Superior temporal gyrus (tissue), 1 donor: ENCODE data around the gene XDH.

Experiments
- DNase-seq: peaks from one replicate; pipeline ENCODE4 v3.0.0-alpha.2; 2016; ENCODE audit errors: extremely low spot score

XDH gene

DNA sequence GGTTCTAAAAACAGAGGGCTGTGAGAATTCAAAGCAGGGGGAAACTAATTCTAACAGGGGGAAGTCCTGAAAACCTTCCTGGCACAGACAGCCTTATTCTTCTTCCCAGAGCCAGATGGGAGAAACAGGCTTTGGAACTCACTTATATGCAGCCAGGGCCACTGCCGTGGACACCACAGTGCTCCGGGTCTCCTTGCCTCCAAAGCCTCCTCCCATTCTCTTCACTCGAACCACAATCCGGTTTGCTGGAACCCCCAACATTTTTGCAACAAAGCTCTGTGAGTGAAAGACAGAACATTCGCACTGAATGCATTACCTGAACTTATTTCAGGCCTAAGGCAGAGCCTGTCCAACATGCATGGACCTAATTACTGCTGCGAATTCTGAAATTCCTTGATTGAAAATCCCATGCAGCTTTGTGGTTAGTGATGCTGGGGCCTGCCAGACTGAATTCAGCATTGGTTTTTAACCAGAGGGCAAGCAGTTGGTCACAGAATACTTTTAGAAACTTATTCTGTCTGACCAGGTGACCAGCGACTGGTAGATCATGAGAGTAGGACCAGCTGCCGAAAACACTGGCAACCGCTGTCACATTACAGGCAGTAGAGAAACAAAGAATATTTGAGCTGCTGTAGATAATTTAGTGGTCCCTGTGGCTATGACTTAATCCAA is 48.6 kb downstream of the XDH start:
- no peak for DNase-seq

- DNase-seq, result no peak
These were observed 49.2 kb downstream of the XDH start for GRCh38 chr2:31365348-31365747.

DNA sequence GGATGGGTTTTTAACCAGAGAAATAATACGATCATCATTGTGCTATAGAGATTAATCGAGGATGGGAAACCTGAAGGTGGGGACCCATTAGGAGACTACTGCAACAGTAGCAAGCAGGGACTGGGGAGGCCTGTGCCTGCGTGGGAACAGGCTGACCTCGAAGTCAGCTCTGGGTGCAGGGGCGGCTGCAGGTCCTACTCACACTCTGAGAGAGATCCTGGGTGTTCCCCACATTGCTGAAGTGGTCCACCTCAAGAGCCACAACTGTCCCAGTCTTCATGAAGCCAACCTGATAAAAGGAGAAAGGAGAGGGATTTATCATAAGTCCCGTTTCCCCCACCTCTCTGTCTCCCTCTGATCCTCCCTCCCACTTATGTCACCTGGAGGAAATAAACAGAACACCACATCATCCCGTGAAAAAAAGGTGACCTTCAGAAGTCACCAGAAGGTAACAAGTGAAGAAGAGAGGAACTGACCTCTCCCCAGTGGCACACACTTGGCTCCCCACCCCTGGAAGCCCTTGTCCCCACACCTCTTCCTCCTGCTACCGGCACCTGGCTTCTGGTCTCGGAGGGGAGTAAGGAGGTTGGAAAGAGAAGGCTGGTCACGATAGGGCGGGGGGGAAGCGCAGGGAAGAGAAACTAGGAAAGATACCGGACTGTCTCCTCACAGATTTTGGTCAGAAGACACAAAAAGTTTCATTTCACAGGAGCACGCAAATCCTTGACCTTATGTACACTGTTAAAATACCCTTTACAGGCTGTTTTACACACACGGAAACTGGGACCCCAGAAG is 50.4 kb downstream of the XDH start:
- DNase-seq, result no peak

GRCh38 chr2:31362581-31362980 is 52.0 kb downstream of the XDH start:
- no peak for DNase-seq

DNA sequence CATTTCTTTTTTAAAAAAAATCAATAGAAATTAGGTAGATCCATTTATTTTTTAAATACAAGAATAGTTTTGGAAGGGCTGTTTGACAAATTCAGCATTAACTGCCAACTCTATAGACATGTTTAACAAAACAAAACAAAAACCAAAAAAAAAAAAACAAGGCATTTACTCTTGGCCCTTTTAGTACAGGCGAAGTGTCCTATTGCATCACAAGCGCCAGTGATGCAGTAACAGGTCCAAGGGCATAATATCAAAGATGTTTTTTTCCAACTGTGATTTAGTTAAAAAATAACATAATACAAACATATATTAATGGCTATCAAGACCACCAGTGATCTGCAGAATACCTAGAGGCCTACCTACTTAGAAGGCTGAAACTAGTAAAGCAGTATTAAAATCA is 55.3 kb downstream of the XDH start:
- DNase-seq, result no peak

- DNase-seq, result no peak
These were observed 59.7 kb downstream of the XDH start for GRCh38 chr2:31354837-31355236.

DNA sequence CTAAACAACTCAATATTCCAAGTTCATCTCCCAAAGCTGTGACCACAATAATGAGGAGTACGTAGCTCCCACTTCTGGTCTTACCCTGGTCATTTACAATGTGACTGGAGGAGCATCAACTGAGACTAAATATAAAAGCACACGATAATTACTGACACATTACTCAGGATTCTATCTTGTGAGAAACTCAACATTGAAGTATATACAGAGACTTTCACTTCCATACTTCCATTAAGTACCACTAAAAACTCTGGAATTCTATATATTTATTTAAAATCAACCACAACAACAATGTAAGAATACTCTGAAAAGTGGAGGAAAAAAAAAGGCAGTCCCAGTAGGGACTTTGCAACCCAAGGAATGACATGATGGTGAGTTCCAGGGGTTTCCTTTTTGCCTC is 61.4 kb downstream of the XDH start:
- no peak for DNase-seq

- DNase-seq, result no peak
These were observed 64.9 kb downstream of the XDH start for GRCh38 chr2:31349684-31350083.

DNA sequence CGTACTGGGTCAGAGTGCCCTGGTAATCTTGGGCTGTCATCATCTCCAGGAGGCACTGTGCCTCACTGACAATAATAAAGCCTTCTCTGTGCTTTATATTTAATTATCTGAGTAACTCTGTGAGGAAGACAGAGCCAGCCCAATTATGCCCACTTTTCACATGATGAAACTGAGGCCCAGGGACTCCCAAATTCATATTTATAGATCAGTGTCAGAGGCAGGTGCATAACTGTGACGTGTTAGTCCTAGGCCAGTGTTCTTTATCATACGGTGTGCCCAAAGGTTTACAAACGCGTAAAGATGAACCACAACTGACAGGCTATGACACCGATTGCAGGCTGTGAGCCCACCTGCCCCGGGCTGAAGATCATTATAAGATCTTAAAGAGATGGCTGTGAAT is 65.4 kb downstream of the XDH start:
- no peak for DNase-seq

- no peak for DNase-seq
These were observed 65.9 kb downstream of the XDH start for GRCh38 chr2:31348618-31349017.

- no peak for DNase-seq
These were observed 66.8 kb downstream of the XDH start for GRCh38 chr2:31347750-31348149.

DNA sequence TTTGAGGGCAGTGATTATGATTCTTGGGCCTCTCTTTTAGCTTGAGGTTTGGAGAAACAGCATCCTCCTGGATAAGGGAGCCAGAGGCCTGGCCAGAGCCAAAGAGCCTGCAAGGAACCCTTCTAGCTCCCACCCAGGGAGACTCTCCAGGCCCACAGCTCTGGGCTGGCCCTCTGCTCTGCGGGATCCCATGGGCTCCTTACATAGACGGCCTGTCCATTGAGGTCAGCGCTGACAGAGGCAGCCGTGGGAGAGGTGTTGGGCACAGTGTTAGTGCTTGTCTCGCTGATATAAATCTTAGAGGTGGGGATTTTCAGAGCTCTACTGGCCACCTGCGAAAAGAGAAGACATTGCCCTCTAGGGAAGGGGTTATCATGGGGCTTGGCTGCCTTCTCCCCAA is 67.2 kb downstream of the XDH start:
- no peak for DNase-seq

GRCh38 chr2:31344447-31344846 is 70.1 kb downstream of the XDH start:
- DNase-seq, result no peak

- no peak for DNase-seq
These were observed 73.2 kb downstream of the XDH start for GRCh38 chr2:31341351-31341750.

- DNase-seq, result no peak
These were observed 74.8 kb downstream of the XDH start for GRCh38 chr2:31339696-31340095.

DNA sequence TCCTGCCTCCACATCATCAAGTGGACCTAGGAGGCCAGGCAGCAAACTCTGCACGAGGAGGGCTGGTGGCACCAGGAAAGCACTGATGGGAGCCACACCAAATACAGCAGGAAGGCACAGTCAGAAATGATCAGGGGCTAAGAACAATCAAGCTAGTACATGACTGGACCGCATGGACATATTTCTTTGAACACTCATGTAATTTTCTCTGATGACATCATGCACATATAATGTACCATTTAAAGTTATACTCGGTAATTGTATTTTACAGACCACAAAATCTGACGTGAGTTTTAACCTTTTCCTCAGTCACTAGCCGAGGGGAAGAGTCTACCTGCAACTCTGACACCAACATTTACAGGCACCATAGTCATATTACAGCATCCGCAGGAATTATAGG is 76.7 kb downstream of the XDH start:
- DNase-seq, result no peak

DNA sequence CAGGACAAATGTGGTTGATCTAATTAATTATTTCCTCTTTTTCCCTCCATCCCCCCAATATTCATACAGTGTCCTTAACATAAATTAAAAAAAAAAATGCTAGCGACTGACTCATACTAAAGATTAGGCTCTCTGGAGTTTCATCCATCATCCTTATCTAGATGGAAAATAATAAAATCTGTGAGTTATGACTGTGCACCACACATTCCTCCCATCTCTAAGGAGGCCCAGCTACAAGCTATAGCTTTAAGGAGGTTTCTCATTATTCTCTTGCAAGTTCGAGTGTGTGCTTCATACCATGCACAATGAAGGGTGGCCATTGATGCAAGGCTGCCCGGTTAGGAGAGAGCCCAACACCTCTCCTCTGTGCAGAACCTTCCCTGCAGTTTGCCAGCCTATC is 77.3 kb downstream of the XDH start:
- no peak for DNase-seq

DNA sequence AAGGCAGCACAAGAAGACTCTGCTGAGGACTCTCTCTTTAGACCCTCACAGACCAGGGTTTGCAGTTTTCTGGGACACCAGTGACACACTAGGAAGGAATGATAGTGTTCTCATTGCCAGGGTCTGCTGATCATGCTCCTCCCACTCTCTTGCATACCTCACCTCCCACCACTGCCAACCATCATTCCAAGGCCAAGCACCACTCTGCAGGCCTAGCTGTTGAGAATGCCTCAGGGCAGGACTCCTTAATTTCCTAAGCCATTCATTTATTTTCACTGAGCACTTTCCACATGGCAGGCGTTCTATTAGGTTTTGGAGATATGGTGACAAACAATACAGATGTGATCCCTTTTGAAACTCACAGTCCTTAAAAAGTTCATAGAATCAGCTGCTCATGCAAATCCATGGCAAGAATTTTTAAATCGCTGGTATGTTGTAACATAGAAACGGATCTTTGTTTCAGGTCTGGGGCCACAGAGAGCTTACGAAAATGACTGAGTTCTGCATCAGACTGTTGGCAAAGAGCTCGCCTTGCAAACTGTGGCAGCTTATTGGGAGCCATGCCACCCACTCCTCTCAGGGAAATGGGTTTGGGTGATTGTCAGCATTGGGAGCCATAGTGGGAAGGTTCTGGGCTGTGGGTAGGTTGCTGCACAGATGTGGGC is 78.5 kb downstream of the XDH start:
- no peak for DNase-seq

- peak; percentile 15 for DNase-seq
These were observed 80.1 kb downstream of the XDH start for GRCh38 chr2:31334311-31335026.

DNA sequence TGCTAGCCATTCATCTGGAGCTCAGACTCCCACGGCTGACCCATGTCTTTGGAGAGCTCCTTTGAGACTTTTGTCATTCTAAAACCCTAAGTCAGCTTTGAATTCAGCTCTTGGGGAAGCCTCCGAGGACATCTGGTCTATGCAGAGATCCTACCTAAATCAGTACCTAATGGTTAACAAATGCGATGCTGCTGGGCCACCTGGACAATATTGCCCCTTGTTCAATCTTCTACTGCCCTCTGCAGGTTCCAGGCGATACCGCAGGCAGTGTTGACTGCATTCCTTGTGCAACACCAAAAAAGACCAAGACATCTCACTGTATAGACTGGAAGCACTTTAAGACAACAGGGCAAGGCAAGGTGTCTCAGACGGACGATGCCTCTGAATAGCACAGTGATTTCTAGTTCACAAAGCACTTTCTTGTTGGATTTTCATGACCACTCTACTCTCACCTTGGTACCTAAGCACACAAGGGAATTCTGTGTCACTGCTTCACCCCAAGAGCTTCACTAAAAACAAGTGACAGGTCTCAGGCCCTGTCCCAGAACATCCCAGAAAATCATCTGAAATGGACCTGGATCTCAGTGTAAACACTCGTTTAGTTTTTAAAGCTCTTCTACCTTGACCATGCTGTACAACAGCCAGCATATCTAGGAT is 80.9 kb downstream of the XDH start:
- peak; percentile 96 for DNase-seq

DNA sequence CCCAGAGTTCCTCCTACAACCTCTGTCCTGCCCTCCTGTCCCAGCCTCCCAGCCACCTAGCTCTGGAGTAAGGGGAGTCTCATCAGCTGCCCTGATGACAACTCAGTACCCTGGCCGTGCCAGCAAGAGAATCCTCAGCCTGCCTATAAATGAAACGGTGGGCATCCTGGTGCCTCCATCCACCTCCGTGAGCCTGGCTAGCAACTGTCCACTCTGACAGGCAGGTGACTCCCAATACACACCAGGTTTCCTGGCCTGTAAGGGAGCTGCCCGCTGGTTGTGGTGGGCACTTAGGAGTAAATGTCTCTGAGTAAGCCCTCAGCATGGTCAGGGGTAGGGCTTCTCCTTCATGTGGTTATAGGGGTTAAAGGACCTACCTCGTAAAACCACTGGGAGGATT is 81.5 kb downstream of the XDH start:
- DNase-seq, result no peak

- DNase-seq, result no peak
These were observed 82.0 kb downstream of the XDH start for GRCh38 chr2:31332521-31332920.
